ENCODE measurements around the gene MFNG.

DNA sequence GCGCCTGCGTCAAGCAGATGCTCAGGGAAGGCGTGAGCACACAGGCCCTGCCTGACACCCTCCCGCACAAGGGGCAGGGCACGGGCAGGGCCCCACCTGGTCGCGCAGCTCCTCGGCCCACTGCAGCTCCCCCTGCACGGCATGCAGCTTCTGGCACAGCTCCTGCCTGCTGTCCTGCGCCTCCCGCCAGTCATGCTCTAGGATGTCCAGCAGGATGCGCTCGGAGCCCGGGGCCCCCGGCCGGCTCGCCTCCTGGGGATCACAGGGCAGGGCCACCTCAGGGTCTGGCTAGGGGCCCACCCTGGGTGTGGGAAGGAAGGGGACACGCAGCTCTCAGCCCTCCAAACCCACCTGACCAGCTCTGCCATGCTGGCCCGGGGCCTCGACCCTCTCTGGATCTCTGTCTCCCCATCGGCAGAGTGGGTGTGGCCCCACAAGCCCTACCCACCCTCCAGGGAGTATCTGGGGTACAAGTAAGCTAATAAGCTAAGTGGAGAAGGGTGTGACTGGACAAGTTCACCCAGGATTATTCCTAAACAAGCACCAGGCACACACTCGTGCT lies 22.3 kb upstream of the MFNG start:
- TF ChIP-seq, protein P1, sequence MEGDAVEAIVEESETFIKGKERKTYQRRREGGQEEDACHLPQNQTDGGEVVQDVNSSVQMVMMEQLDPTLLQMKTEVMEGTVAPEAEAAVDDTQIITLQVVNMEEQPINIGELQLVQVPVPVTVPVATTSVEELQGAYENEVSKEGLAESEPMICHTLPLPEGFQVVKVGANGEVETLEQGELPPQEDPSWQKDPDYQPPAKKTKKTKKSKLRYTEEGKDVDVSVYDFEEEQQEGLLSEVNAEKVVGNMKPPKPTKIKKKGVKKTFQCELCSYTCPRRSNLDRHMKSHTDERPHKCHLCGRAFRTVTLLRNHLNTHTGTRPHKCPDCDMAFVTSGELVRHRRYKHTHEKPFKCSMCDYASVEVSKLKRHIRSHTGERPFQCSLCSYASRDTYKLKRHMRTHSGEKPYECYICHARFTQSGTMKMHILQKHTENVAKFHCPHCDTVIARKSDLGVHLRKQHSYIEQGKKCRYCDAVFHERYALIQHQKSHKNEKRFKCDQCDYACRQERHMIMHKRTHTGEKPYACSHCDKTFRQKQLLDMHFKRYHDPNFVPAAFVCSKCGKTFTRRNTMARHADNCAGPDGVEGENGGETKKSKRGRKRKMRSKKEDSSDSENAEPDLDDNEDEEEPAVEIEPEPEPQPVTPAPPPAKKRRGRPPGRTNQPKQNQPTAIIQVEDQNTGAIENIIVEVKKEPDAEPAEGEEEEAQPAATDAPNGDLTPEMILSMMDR (IDR thresholded peaks at IDR 0.05), result no peak
- TF ChIP-seq ZFX (IDR thresholded peaks at IDR 0.05; ENCODE audit: borderline replicate concordance), result no peak

All from 22Rv1 (cell line).